ENCODE measurements around the gene SPRED2. TPM values are rescaled to one million over a fixed set of nuclear protein-coding genes. Genes with fewer than 3 reads are reported as not detected.

The SPRED2 gene
- total RNA-seq, 1 donor from 2014 or later, result 43.9 TPM

- no peaks in the 10 kb centered on the region for H3K27me3 ChIP-seq (ENCODE audit: low read depth)
- H3K4me1 ChIP-seq, result peaks cover 85% of the 10 kb centered on the region
- H3K27ac ChIP-seq, result no peak overlapping the region
- ATAC-seq (no peak), DNase-seq (no peak)
- intact Hi-C loops (cut with DNase I), result no loop called here
- no peak for TF ChIP-seq CTCF (IDR thresholded peaks at IDR 0.05)
- H3K4me3 ChIP-seq, result no peak overlapping the region
- H3K36me3 ChIP-seq, result no peaks in the 10 kb centered on the region
- no peaks in the 10 kb centered on the region for H3K9me3 ChIP-seq
Measured at GRCh38 chr2:65369980-65370379, 62.4 kb downstream of the SPRED2 start.

GRCh38 chr2:65369574-65369973 lies 62.8 kb downstream of the SPRED2 start:
- TF ChIP-seq CTCF (IDR thresholded peaks at IDR 0.05), result no peak
- Histone ChIP-seq H3K9me3 (no peaks in the 10 kb centered on the region), H3K27me3 (ENCODE audit: low read depth) (no peaks in the 10 kb centered on the region), H3K4me1 (peaks cover 81% of the 10 kb centered on the region), H3K36me3 (no peaks in the 10 kb centered on the region), H3K27ac (no peak overlapping the region), H3K4me3 (no peak overlapping the region)
- intact Hi-C loops (cut with DNase I), result no loop called here
- DNase-seq (no peak), ATAC-seq (no peak)

GRCh38 chr2:65368468-65368867 lies 63.9 kb downstream of the SPRED2 start:
- ATAC-seq (no peak), DNase-seq (no peak)
- Histone ChIP-seq H3K27me3 (ENCODE audit: low read depth) (no peaks in the 10 kb centered on the region), H3K36me3 (no peaks in the 10 kb centered on the region), H3K4me1 (peaks cover 73% of the 10 kb centered on the region), H3K4me3 (no peak overlapping the region), H3K9me3 (no peaks in the 10 kb centered on the region), H3K27ac (no peak overlapping the region)
- intact Hi-C loops (cut with DNase I), result no loop called here
- TF ChIP-seq CTCF (IDR thresholded peaks at IDR 0.05), result no peak

GRCh38 chr2:65367524-65367923 lies 64.9 kb downstream of the SPRED2 start:
- DNase-seq, result no peak

GRCh38 chr2:65366595-65367125 lies 65.7 kb downstream of the SPRED2 start:
- Histone ChIP-seq H3K27ac (no peak overlapping the region), H3K27me3 (ENCODE audit: low read depth) (no peaks in the 10 kb centered on the region), H3K36me3 (no peaks in the 10 kb centered on the region), H3K4me3 (no peak overlapping the region), H3K9me3 (no peaks in the 10 kb centered on the region), H3K4me1 (peaks cover 59% of the 10 kb centered on the region)
- intact Hi-C loops (cut with DNase I), result no loop called here
- DNase-seq (no peak), ATAC-seq (peak; percentile 81 to 90)
- no peak for TF ChIP-seq CTCF (IDR thresholded peaks at IDR 0.05)

More at GRCh38 chr2:65367524-65367923, 64.9 kb downstream of the SPRED2 start:
- peaks cover 64% of the 10 kb centered on the region for H3K4me1 ChIP-seq
- no peak overlapping the region for H3K4me3 ChIP-seq
- intact Hi-C loops (cut with DNase I), result no loop called here
- no peaks in the 10 kb centered on the region for H3K9me3 ChIP-seq
- H3K27ac ChIP-seq, result peak overlapping the region; percentile 2
- H3K27me3 ChIP-seq (ENCODE audit: low read depth), result no peaks in the 10 kb centered on the region
- no peak for TF ChIP-seq CTCF (IDR thresholded peaks at IDR 0.05)
- ATAC-seq, result peak; percentile 24 to 61
- no peaks in the 10 kb centered on the region for H3K36me3 ChIP-seq
